GM19035 (cell line): ENCODE data around the gene AKT1.
"Not testable (repeated sequence)": the region's sequence is repeated elsewhere in the genome, so short reads cannot be mapped to it uniquely, and the experiment has no call there.

Source experiments
- ATAC-seq: cut with Tn5 transposase; IDR thresholded peaks from one replicate; pipeline ENCODE4 v1.9.1; 2021; ENCODE audit not compliant: unreplicated experiment

Gene AKT1

DNA sequence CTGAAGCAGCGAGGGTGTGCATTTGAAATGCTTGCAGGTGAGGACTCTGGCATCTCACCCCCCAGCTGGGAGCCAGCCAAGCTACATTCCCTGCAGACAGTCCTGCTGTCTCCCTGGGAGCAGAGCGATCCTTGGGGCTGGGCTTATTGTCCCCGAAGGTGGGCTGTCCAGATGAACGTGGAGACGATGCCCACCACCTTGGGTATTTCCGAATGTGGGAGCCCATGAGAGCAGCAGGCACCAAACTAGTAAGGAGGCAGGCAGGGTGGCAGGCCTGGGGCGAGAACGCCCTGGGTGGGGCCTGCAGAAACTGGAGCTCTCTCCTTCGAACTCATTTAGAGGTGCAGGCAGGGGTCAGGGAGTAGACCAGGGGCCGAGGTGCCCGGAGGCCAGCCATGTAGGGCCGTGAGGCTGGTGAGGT lies 23.8 kb upstream of the AKT1 start:
- ATAC-seq, result no peak

GRCh38 chr14:104818714-104819161 lies 23.2 kb upstream of the AKT1 start:
- ATAC-seq, result no peak

DNA sequence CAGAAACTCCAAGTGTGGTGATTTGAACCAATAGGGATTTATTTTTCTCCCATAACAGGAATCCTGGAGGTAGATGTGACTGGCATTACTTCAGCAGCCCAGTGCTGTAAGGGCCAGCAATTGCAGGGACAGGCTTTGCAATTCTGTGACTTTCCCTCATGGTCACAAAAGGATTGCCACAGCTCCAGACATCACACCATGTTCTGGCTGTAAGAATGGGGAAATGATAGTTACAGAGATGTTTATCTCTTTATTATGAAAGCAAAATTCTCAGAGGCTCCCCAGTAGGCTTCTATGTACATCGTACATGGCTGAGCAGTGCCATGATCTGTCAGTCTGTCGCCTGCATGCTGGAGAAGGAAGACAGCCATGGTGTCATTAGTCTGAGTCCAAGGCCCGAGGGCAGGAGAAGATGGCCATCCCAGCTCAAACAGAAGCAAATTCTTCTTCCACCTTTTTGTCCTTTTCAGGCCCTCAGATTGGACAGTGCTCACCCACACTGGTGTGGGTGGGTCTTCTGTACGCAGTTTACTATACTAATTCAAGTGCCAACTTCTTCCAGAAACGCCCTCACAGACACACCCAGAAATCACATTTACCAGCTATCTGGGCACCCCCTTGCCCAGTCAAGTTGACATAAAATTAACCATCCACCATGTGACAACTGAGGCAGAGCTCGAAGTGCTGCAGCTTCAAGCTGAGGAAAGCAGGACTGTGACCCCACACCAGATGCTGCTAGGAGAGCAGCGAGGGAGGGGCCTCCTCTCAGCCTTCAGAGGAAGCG lies 22.6 kb upstream of the AKT1 start:
- ATAC-seq, result no peak

DNA sequence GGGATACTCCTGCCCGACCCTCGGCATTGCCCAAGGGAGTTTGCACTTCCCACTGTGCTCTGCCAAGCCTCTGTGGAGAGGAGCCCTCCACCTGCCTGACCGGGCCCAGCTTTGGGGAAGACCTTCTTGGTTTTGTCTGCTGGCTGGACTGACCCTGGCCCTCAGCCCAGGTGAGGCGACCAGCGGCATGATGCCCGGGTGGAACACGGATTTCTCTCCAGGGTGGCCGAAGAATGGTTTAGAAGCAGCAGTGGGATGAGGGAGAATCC lies 21.0 kb upstream of the AKT1 start:
- no peak for ATAC-seq

- not testable (repeated sequence) for ATAC-seq
Observed at GRCh38 chr14:104814701-104815100, 19.2 kb upstream of the AKT1 start.

GRCh38 chr14:104813286-104813685 lies 17.7 kb upstream of the AKT1 start:
- ATAC-seq, result no peak

- ATAC-seq, result no peak
Observed at GRCh38 chr14:104810316-104810715, 14.8 kb upstream of the AKT1 start.

- ATAC-seq, result no peak
Observed at GRCh38 chr14:104808456-104808855, 12.9 kb upstream of the AKT1 start.

GRCh38 chr14:104806625-104807465 lies 11.3 kb upstream of the AKT1 start:
- ATAC-seq, result no peak

- no peak for ATAC-seq
Observed at GRCh38 chr14:104805941-104806624, 10.5 kb upstream of the AKT1 start.

DNA sequence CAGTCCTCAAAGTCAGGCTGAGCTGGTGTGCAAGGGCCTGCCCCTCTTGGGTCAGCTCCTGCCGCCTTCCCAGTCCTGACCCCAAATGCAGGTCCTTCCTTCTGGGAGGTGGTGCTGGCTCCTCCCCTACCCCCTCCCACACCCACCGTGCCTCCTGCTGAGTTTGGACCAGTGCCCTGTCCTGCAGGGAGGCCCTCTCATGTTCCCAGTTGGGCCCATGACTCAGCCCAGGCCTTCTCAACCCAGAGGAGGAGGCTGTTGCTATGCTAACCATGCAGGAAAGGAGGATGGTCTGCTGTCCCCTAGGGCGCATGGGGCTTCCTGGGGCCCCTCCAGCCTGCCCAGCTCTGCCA lies 9.8 kb upstream of the AKT1 start:
- no peak for ATAC-seq

GRCh38 chr14:104804481-104805325 lies 9.2 kb upstream of the AKT1 start:
- ATAC-seq, result no peak

DNA sequence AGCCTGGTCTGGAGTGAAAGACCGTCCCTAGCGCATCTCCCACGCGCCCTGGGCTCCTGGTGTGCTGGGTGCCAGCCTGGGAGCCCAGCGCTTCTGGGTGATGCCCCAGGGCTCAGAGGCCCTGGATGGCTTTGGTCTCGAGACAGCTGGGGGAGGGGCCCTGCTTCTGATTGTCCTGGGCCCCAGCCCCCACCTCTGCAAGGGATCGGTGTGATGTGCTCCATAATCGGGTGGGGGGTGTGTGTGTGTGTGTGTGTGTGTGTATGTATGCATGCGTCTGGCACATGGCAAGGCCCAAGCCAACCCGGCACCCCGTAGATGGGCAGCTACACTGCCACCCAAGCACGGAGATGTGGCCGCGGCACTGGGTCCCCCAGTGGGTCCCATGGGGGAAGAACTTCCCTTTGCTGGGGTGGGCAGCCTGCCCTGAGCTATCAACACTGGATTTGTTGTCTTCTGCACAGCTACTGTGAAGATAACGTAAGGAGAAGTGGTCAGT lies 8.4 kb upstream of the AKT1 start:
- no peak for ATAC-seq

- ATAC-seq, result no peak
Observed at GRCh38 chr14:104803280-104803911, 7.8 kb upstream of the AKT1 start.

- no peak for ATAC-seq
Observed at GRCh38 chr14:104802394-104803184, 7.0 kb upstream of the AKT1 start.

GRCh38 chr14:104801520-104802393 lies 6.2 kb upstream of the AKT1 start:
- ATAC-seq, result no peak

GRCh38 chr14:104800771-104801519 lies 5.4 kb upstream of the AKT1 start, which contains the start of gene ZBTB42:
Gene ZBTB42, plus strand, starts transcription at chr14:104801101. Its CDS starts 97 bp downstream, at chr14:104801198.
- peak; percentile 36 for ATAC-seq
